OCI-LY3 (cell line): ENCODE measurements around the gene CTRB2.

ENCODE experiments used
- H2AFZ ChIP-seq: fragments of 200-600, 300-600 bp; shearing (Covaris generic); 2 replicates; pipeline ENCODE4 v1.6.0; 2014; ENCODE audit warnings: antibody characterized with exemption, low read depth, low read length
- H3K27ac ChIP-seq: fragments of 200-600, 300-600 bp; sonication (generic); 2 replicates; pipeline ENCODE4 v1.5.1; 2014; ENCODE audit warnings: mild to moderate bottlenecking, low read length, moderate library complexity, mixed read lengths
- H3K27me3 ChIP-seq: fragments of 200-600, 300-600 bp; sonication (generic); 2 replicates; pipeline ENCODE4 v1.6.1; 2014; ENCODE audit warnings: low read depth, low read length, mixed read lengths
- H3K36me3 ChIP-seq: fragments of 200-600, 300-600 bp; sonication (generic); replicated peaks from 2 replicates; pipeline ENCODE3; 2014; ENCODE audit warnings: low read depth, low read length, mixed read lengths
- H3K4me1 ChIP-seq: fragments of 300-600, 200-600 bp; sonication (generic); 2 replicates; pipeline ENCODE4 v1.6.1; 2014; ENCODE audit warnings: low read length, mixed read lengths
- H3K4me2 ChIP-seq: fragments of 200-600, 300-600 bp; sonication (generic); 2 replicates; pipeline ENCODE4 v1.6.1; 2014; ENCODE audit warnings: low read length, mixed read lengths
- H3K4me3 ChIP-seq: fragments of 300-600, 200-600 bp; sonication (generic); 2 replicates; pipeline ENCODE4 v1.5.1; 2014; ENCODE audit warnings: antibody characterized with exemption, mild to moderate bottlenecking, low read length, moderate library complexity
- H3K79me2 ChIP-seq: fragments of 300-600, 200-600 bp; shearing (Covaris generic); 2 replicates; pipeline ENCODE4 v1.6.1; 2014; ENCODE audit warnings: mild to moderate bottlenecking, low read length, mixed read lengths
- H3K9ac ChIP-seq: fragments of 300-600, 200-600 bp; shearing (Covaris generic); 2 replicates; pipeline ENCODE4 v1.6.0; 2014; ENCODE audit warnings: mild to moderate bottlenecking, low read length, moderate library complexity
- H3K9me3 ChIP-seq: fragments of 200-600, 300-600 bp; shearing (Covaris generic); 2 replicates; pipeline ENCODE4 v1.6.1; 2014; ENCODE audit warnings: low read length, mixed read lengths; ENCODE audit not compliant: insufficient read depth
- H4K20me1 ChIP-seq: fragments of 200-600, 300-600 bp; sonication (generic); 2 replicates; pipeline ENCODE4 v1.6.1; 2016; ENCODE audit warnings: low read length, mixed read lengths; ENCODE audit not compliant: insufficient read depth
- CTCF ChIP-seq: fragments of 200-600, 300-600 bp; sonication (generic); IDR thresholded peaks from 2 replicates; pipeline ENCODE4 v1.5.1; 2014; ENCODE audit warnings: antibody characterized with exemption, low read length, low read depth
- EZH2phosphoT487 ChIP-seq: fragments of 200-600 bp; shearing (Covaris generic); IDR thresholded peaks from 2 replicates; pipeline ENCODE4 v1.6.1; 2018; ENCODE audit warnings: antibody characterized with exemption, mixed run types, low read depth

CTRB2 gene

GRCh38 chr16:75204410-75204758 is 2.6 kb downstream of the CTRB2 start:
- Histone ChIP-seq H2AFZ (no peak overlapping the region), H3K36me3 (no peaks in the 10 kb centered on the region), H3K9me3 (no peaks in the 10 kb centered on the region), H3K79me2 (no peaks in the 10 kb centered on the region), H4K20me1 (no peaks in the 10 kb centered on the region), H3K27me3 (peaks cover 16% of the 10 kb centered on the region; the same call in 1 of the 2 replicates), H3K4me2 (no peak overlapping the region), H3K4me1 (peaks cover 40% of the 10 kb centered on the region), H3K27ac (no peak overlapping the region), H3K9ac (no peak overlapping the region), H3K4me3 (no peak overlapping the region)
- no peak for TF ChIP-seq CTCF
- TF ChIP-seq EZH2phosphoT487 = no peak

- TF ChIP-seq CTCF (no peak), EZH2phosphoT487 (no peak)
- no peak overlapping the region for H3K27ac ChIP-seq
- no peak overlapping the region for H3K4me3 ChIP-seq
- H4K20me1 ChIP-seq = no peaks in the 10 kb centered on the region
- no peak overlapping the region for H2AFZ ChIP-seq
- H3K36me3 ChIP-seq = no peaks in the 10 kb centered on the region
- H3K4me2 ChIP-seq = no peak overlapping the region
- H3K9ac ChIP-seq = no peak overlapping the region
- peaks cover 16% of the 10 kb centered on the region; the same call in 1 of the 2 replicates for H3K27me3 ChIP-seq
- peaks cover 40% of the 10 kb centered on the region for H3K4me1 ChIP-seq
- H3K9me3 ChIP-seq = no peaks in the 10 kb centered on the region
- no peaks in the 10 kb centered on the region for H3K79me2 ChIP-seq
These were observed 3.1 kb downstream of the CTRB2 start for GRCh38 chr16:75203667-75204409.

- H3K36me3 ChIP-seq = no peaks in the 10 kb centered on the region
- peaks cover 37% of the 10 kb centered on the region for H3K4me1 ChIP-seq
- H3K27ac ChIP-seq = no peak overlapping the region
- H3K9me3 ChIP-seq = no peaks in the 10 kb centered on the region
- peaks cover 21% of the 10 kb centered on the region for H3K27me3 ChIP-seq
- no peak overlapping the region for H2AFZ ChIP-seq
- no peak overlapping the region for H3K4me3 ChIP-seq
- no peak overlapping the region for H3K9ac ChIP-seq
- H3K4me2 ChIP-seq = no peak overlapping the region
- H3K79me2 ChIP-seq = no peaks in the 10 kb centered on the region
- no peak for TF ChIP-seq CTCF
- TF ChIP-seq EZH2phosphoT487 = no peak
- no peaks in the 10 kb centered on the region for H4K20me1 ChIP-seq
These were observed 3.9 kb downstream of the CTRB2 start for GRCh38 chr16:75203096-75203495.

GRCh38 chr16:75202069-75202590 is 4.8 kb downstream of the CTRB2 start:
- Histone ChIP-seq H3K4me1 (peaks cover 29% of the 10 kb centered on the region), H3K36me3 (no peaks in the 10 kb centered on the region), H3K9ac (no peak overlapping the region), H3K79me2 (no peaks in the 10 kb centered on the region), H3K27ac (no peak overlapping the region), H3K27me3 (peaks cover 30% of the 10 kb centered on the region), H3K9me3 (no peaks in the 10 kb centered on the region), H4K20me1 (no peaks in the 10 kb centered on the region), H3K4me3 (no peak overlapping the region), H3K4me2 (no peak overlapping the region), H2AFZ (no peak overlapping the region)
- TF ChIP-seq CTCF (no peak), EZH2phosphoT487 (no peak)
